SJSA1 (cell line): ENCODE measurements around the gene POP4. TPM values are rescaled to one million over a fixed set of nuclear protein-coding genes. Genes with fewer than 3 reads are reported as not detected.
"Not testable (repeated sequence)": the region's sequence is repeated elsewhere in the genome, so short reads cannot be mapped to it uniquely, and the experiment has no call there.

Source experiments
- DNase-seq, 2 experiments: peaks; one replicate each; pipeline ENCODE4 v3.0.0-alpha.2; 2015 to 2020; ENCODE audit warnings: low spot score in 2 of 2, low read depth in 1 of 2
- H3K27ac ChIP-seq: fragments of 250-450 bp; sonication (Bioruptor Pico); 2 replicates; pipeline ENCODE4 v1.5.1; 2020; ENCODE audit warnings: mild to moderate bottlenecking, moderate library complexity
- H3K27me3 ChIP-seq: fragments of 250-450 bp; sonication (Bioruptor Pico); replicated peaks from 2 replicates; pipeline ENCODE4 v1.5.1; 2020; ENCODE audit warnings: mild to moderate bottlenecking, moderate library complexity
- H3K36me3 ChIP-seq: fragments of 250-450 bp; sonication (Bioruptor Pico); 2 replicates; pipeline ENCODE4 v1.5.1; 2020; ENCODE audit warnings: mild to moderate bottlenecking
- H3K4me1 ChIP-seq: fragments of 250-450 bp; sonication (Bioruptor Pico); replicated peaks from 2 replicates; pipeline ENCODE4 v1.6.1; 2021; ENCODE audit warnings: mild to moderate bottlenecking
- H3K4me3 ChIP-seq: fragments of 250-450 bp; sonication (Bioruptor Pico); 2 replicates; pipeline ENCODE4 v1.5.1; 2020; ENCODE audit warnings: mild to moderate bottlenecking
- H3K9me3 ChIP-seq: fragments of 250-450 bp; sonication (Bioruptor Pico); replicated peaks from 2 replicates; pipeline ENCODE4 v1.5.1; 2020; ENCODE audit warnings: mild to moderate bottlenecking
- total RNA-seq: library from RNA; depleted of rRNA; stranded (reverse); fragments of >200 nt; shearing (Covaris generic); gene quantifications from 2 replicates; pipeline ENCODE4 v1.2.3, GENCODE V29; 2014; rRNA removed

The POP4 gene
- 92.4 and 113 TPM in 2 replicates for total RNA-seq

- H3K27ac ChIP-seq, result peak within 1 kb of the TSS; percentile 64
- peaks cover 4% of the 10 kb centered on the region; the same call in 1 of the 2 replicates for H3K4me1 ChIP-seq
- H3K9me3 ChIP-seq, result no peaks in the 10 kb centered on the region
- H3K36me3 ChIP-seq, result peaks cover 15% of the 10 kb centered on the region
- no peaks in the 10 kb centered on the region; the same call in 1 of the 2 replicates for H3K27me3 ChIP-seq
- peak within 1 kb of the TSS; percentile 57 for H3K4me3 ChIP-seq
- peak; percentile 90 to 97 for DNase-seq
Measured at GRCh38 chr19:29605653-29606419, at the start of gene POP4. Gene POP4, plus strand, starts transcription at chr19:29606283. Its CDS starts 36 bp downstream, at chr19:29606319.

GRCh38 chr19:29559110-29559509 lies 47.0 kb upstream of the POP4 start:
- not testable (repeated sequence) for DNase-seq, H3K36me3 ChIP-seq, H3K9me3 ChIP-seq, H3K4me3 ChIP-seq, H3K27me3 ChIP-seq, H3K27ac ChIP-seq, H3K4me1 ChIP-seq

- H3K36me3 ChIP-seq, result no peaks in the 10 kb centered on the region
- peak in 1 of 2 experiments; percentile 19 for DNase-seq
- H3K4me1 ChIP-seq, result no peaks in the 10 kb centered on the region
- no peaks in the 10 kb centered on the region for H3K27me3 ChIP-seq
- H3K4me3 ChIP-seq, result no peak overlapping the region
- H3K9me3 ChIP-seq, result no peaks in the 10 kb centered on the region
- H3K27ac ChIP-seq, result no peak overlapping the region
Measured at GRCh38 chr19:29559743-29560142, 46.3 kb upstream of the POP4 start.

GRCh38 chr19:29560313-29561075 lies 45.6 kb upstream of the POP4 start:
- Histone ChIP-seq H3K9me3 (no peaks in the 10 kb centered on the region), H3K27ac (no peak overlapping the region), H3K27me3 (no peaks in the 10 kb centered on the region), H3K36me3 (no peaks in the 10 kb centered on the region), H3K4me3 (no peak overlapping the region), H3K4me1 (no peaks in the 10 kb centered on the region)
- DNase-seq, result peak in 1 of 2 experiments; percentile 24

GRCh38 chr19:29561601-29562000 lies 44.5 kb upstream of the POP4 start:
- H3K4me1 ChIP-seq, result no peaks in the 10 kb centered on the region
- DNase-seq, result peak in 1 of 2 experiments; percentile 20
- no peaks in the 10 kb centered on the region for H3K27me3 ChIP-seq
- H3K9me3 ChIP-seq, result no peaks in the 10 kb centered on the region
- H3K36me3 ChIP-seq, result no peaks in the 10 kb centered on the region
- H3K4me3 ChIP-seq, result no peak overlapping the region
- no peak overlapping the region for H3K27ac ChIP-seq

GRCh38 chr19:29562299-29563297 lies 43.5 kb upstream of the POP4 start:
- peak in 1 of 2 experiments; percentile 32 for DNase-seq
- H3K4me3 ChIP-seq, result no peak overlapping the region
- no peaks in the 10 kb centered on the region for H3K4me1 ChIP-seq
- H3K36me3 ChIP-seq, result no peaks in the 10 kb centered on the region
- no peak overlapping the region for H3K27ac ChIP-seq
- no peaks in the 10 kb centered on the region for H3K9me3 ChIP-seq
- no peaks in the 10 kb centered on the region for H3K27me3 ChIP-seq

GRCh38 chr19:29563486-29564101 lies 42.5 kb upstream of the POP4 start:
- no peak overlapping the region for H3K27ac ChIP-seq
- H3K4me1 ChIP-seq, result no peaks in the 10 kb centered on the region
- no peaks in the 10 kb centered on the region for H3K36me3 ChIP-seq

GRCh38 chr19:29564574-29565005 lies 41.5 kb upstream of the POP4 start:
- DNase-seq, result peak in 1 of 2 experiments; percentile 25
- Histone ChIP-seq H3K4me3 (no peak overlapping the region), H3K4me1 (no peaks in the 10 kb centered on the region), H3K36me3 (no peaks in the 10 kb centered on the region), H3K9me3 (no peaks in the 10 kb centered on the region), H3K27me3 (no peaks in the 10 kb centered on the region), H3K27ac (no peak overlapping the region)

More at GRCh38 chr19:29563486-29564101, 42.5 kb upstream of the POP4 start:
- H3K4me3 ChIP-seq, result no peak overlapping the region
- no peaks in the 10 kb centered on the region for H3K9me3 ChIP-seq
- H3K27me3 ChIP-seq, result no peaks in the 10 kb centered on the region
- DNase-seq, result peak in 1 of 2 experiments; percentile 29

GRCh38 chr19:29565171-29565570 lies 40.9 kb upstream of the POP4 start:
- DNase-seq, result peak in 1 of 2 experiments; percentile 30
- H3K27me3 ChIP-seq, result no peaks in the 10 kb centered on the region
- no peaks in the 10 kb centered on the region for H3K4me1 ChIP-seq
- H3K27ac ChIP-seq, result no peak overlapping the region
- H3K4me3 ChIP-seq, result no peak overlapping the region
- H3K36me3 ChIP-seq, result no peaks in the 10 kb centered on the region
- H3K9me3 ChIP-seq, result no peaks in the 10 kb centered on the region

GRCh38 chr19:29566496-29567054 lies 39.5 kb upstream of the POP4 start:
- Histone ChIP-seq H3K27ac (no peak overlapping the region), H3K36me3 (no peaks in the 10 kb centered on the region), H3K4me3 (no peak overlapping the region), H3K9me3 (no peaks in the 10 kb centered on the region), H3K27me3 (no peaks in the 10 kb centered on the region), H3K4me1 (no peaks in the 10 kb centered on the region)
- no peak for DNase-seq

- no peaks in the 10 kb centered on the region for H3K4me1 ChIP-seq
- DNase-seq, result peak in 1 of 2 experiments; percentile 21
- no peaks in the 10 kb centered on the region for H3K9me3 ChIP-seq
- H3K27ac ChIP-seq, result no peak overlapping the region
- no peaks in the 10 kb centered on the region for H3K27me3 ChIP-seq
- H3K36me3 ChIP-seq, result no peaks in the 10 kb centered on the region
- H3K4me3 ChIP-seq, result no peak overlapping the region
Measured at GRCh38 chr19:29567366-29567915, 38.6 kb upstream of the POP4 start.
